Neural cell (in vitro differentiated cells): ENCODE measurements around the gene SP140L. TPM values are rescaled to one million over a fixed set of nuclear protein-coding genes. Genes with fewer than 3 reads are reported as not detected.

ENCODE experiments used
- H2AFZ ChIP-seq: fragments of 200-600, 300-800 bp; sonication (generic), shearing (Covaris generic); 2 replicates; pipeline ENCODE4 v1.6.0; 2014; ENCODE audit warnings: low read depth, mild to moderate bottlenecking, antibody characterized with exemption, low read length, moderate library complexity
- H3F3A ChIP-seq: fragments of 200-600 bp; shearing (Covaris generic); 2 replicates; pipeline ENCODE4 v1.6.1; 2016; ENCODE audit warnings: mild to moderate bottlenecking, moderate library complexity, mixed read lengths, antibody characterized with exemption, low read length; ENCODE audit not compliant: insufficient read depth, poor library complexity, severe bottlenecking
- H3K27ac ChIP-seq: fragments of 200-600, 300-800 bp; sonication (generic), shearing (Covaris generic); 2 replicates; pipeline ENCODE4 v1.5.1; 2014; ENCODE audit warnings: mild to moderate bottlenecking, low read length, moderate library complexity
- H3K27me3 ChIP-seq: fragments of 300-800, 200-600 bp; sonication (generic), shearing (Covaris generic); 2 replicates; pipeline ENCODE4 v1.6.0; 2014; ENCODE audit warnings: mild to moderate bottlenecking, low read depth, low read length, moderate library complexity; ENCODE audit not compliant: insufficient read depth
- H3K36me3 ChIP-seq: fragments of 300-800, 200-600 bp; sonication (generic), shearing (Covaris generic); 2 replicates; pipeline ENCODE4 v1.5.1; 2014; ENCODE audit warnings: mild to moderate bottlenecking, antibody characterized with exemption, low read length, moderate library complexity; ENCODE audit not compliant: insufficient read depth
- H3K4me2 ChIP-seq: fragments of 300-800, 200-600 bp; sonication (generic), shearing (Covaris generic); 2 replicates; pipeline ENCODE4 v1.6.0; 2014; ENCODE audit warnings: mild to moderate bottlenecking, low read length
- H3K4me3 ChIP-seq: fragments of 300-800, 200-600 bp; sonication (generic), shearing (Covaris generic); 2 replicates; pipeline ENCODE4 v1.5.1; 2014; ENCODE audit warnings: mild to moderate bottlenecking, low read length, moderate library complexity
- H3K79me2 ChIP-seq: fragments of 200-600 bp; shearing (Covaris generic); replicated peaks from 2 replicates; pipeline ENCODE4 v1.6.0; 2014; ENCODE audit warnings: mild to moderate bottlenecking, low read length, moderate library complexity; ENCODE audit not compliant: insufficient read depth
- H3K9ac ChIP-seq: fragments of 300-800, 200-600 bp; sonication (generic), shearing (Covaris generic); 2 replicates; pipeline ENCODE4 v1.6.1; 2016; ENCODE audit warnings: mild to moderate bottlenecking, low read length, mixed read lengths
- H3K9me2 ChIP-seq: fragments of 200-600 bp; shearing (Covaris generic); 2 replicates; pipeline ENCODE4 v1.6.1; 2016; ENCODE audit warnings: mild to moderate bottlenecking, low read length, mixed read lengths; ENCODE audit not compliant: insufficient read depth
- H3K9me3 ChIP-seq: fragments of 200-600, 300-800 bp; sonication (generic), shearing (Covaris generic); 2 replicates; pipeline ENCODE4 v1.6.1; 2016; ENCODE audit warnings: mild to moderate bottlenecking, mixed run types, low read length, moderate library complexity, mixed read lengths
- H4K20me1 ChIP-seq: fragments of 200-600 bp; shearing (Covaris generic); 2 replicates; pipeline ENCODE4 v1.6.1; 2016; ENCODE audit warnings: mild to moderate bottlenecking, mixed run types; ENCODE audit not compliant: insufficient read depth
- EP300 ChIP-seq: fragments of 450-650 bp; conservative IDR thresholded peaks from 2 replicates; pipeline ENCODE4 v1.6.1; 2014; ENCODE audit warnings: antibody characterized with exemption, mild to moderate bottlenecking, moderate library complexity; ENCODE audit not compliant: poor library complexity, severe bottlenecking
- EZH2 ChIP-seq: fragments of 200-600, 300-800 bp; shearing (Covaris generic), sonication (generic); IDR thresholded peaks from 2 replicates; pipeline ENCODE4 v1.6.1; 2014; ENCODE audit warnings: antibody characterized with exemption, low read length, borderline replicate concordance, mild to moderate bottlenecking; ENCODE audit not compliant: insufficient read depth, poor library complexity, severe bottlenecking
- MXI1 ChIP-seq: fragments of 450-650 bp; conservative IDR thresholded peaks from 2 replicates; pipeline ENCODE4 v1.6.1; 2014; ENCODE audit warnings: antibody characterized with exemption, mild to moderate bottlenecking; ENCODE audit not compliant: poor library complexity, severe bottlenecking
- POLR2AphosphoS5 ChIP-seq: IDR thresholded peaks from 2 replicates; pipeline ENCODE4 v1.6.1; 2012
- RAD21 ChIP-seq: fragments of 450-650 bp; conservative IDR thresholded peaks from 2 replicates; pipeline ENCODE4 v1.6.1; 2014; ENCODE audit warnings: antibody characterized with exemption, mild to moderate bottlenecking, moderate library complexity
- SMC3 ChIP-seq: fragments of 450-650 bp; conservative IDR thresholded peaks from 2 replicates; pipeline ENCODE4 v1.6.1; 2014; ENCODE audit warnings: antibody characterized with exemption, mild to moderate bottlenecking, moderate library complexity; ENCODE audit not compliant: poor library complexity
- TAF1 ChIP-seq: IDR thresholded peaks from 2 replicates; pipeline ENCODE4 v1.6.1; 2012; ENCODE audit warnings: low read depth
- polyA plus RNA-seq: library from polyadenylated mRNA; depleted of rRNA; stranded (reverse); fragments of >200 nt; gene quantifications from 2 replicates; pipeline ENCODE4 v1.2.3, GENCODE V29; 2014
- TF ChIP-seq, protein P1 (sequence below): IDR thresholded peaks from 2 replicates; pipeline ENCODE4 v1.6.1; 2012; ENCODE audit warnings: borderline replicate concordance
- TF ChIP-seq, protein P2 (sequence below): fragments of 450-650 bp; IDR thresholded peaks from 2 replicates; pipeline ENCODE4 v1.5.1; 2014; ENCODE audit warnings: antibody characterized with exemption, mild to moderate bottlenecking, moderate library complexity; ENCODE audit not compliant: poor library complexity, severe bottlenecking

The SP140L gene
- polyA plus RNA-seq, 1 donor from 2014 or later: not detected

DNA sequence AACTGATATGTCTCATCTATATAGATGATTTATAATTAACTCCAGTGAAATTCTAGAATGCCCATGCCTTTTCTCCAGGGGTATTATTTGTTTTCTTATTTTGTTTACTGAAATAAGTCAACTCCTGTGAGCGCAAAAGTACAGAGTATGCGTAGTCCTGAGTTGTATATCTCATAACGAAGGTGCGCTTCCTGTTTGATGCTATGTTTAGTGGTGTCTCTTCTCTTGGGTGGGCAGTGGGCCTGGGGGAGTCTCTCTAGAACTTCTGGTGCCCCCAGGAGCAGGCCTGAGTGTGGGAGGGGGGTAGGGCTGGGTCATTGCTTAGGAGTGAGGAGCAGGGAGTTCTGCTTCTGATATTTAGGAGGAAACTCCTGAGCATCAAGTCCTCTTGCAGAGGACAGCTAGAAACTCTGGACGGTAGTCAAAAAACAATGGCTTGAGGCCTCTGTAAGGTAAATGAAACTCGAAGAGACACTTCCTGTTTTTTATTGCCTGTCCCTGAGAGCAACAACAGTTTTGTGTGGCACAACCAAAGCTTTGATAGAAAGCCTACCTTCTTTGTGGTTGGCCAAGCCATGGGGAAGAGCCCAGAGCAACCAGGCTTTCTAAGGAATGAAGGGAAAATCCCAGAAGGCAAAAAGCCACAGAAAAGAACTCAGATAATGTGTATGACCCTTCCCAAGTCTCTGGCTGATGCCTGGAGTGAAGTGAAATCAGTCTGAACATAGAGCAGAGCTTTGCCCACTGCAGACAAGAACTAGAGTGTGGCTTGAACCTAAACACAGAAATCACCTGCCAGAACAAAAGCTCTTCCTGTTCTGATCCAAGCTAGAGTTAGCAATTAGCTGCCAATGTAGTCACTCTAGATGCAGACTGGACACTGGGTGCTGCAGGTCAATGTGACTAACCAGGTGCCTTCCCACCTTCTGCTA lies 8.5 kb upstream of the SP140L start:
- no peak overlapping the region for H3K27ac ChIP-seq
- no peak overlapping the region for H3K4me2 ChIP-seq
- no peak overlapping the region for H3K4me3 ChIP-seq
- TF ChIP-seq TAF1: no peak
- TF ChIP-seq RAD21: no peak
- no peak for TF ChIP-seq SMC3
- TF ChIP-seq, protein P1, sequence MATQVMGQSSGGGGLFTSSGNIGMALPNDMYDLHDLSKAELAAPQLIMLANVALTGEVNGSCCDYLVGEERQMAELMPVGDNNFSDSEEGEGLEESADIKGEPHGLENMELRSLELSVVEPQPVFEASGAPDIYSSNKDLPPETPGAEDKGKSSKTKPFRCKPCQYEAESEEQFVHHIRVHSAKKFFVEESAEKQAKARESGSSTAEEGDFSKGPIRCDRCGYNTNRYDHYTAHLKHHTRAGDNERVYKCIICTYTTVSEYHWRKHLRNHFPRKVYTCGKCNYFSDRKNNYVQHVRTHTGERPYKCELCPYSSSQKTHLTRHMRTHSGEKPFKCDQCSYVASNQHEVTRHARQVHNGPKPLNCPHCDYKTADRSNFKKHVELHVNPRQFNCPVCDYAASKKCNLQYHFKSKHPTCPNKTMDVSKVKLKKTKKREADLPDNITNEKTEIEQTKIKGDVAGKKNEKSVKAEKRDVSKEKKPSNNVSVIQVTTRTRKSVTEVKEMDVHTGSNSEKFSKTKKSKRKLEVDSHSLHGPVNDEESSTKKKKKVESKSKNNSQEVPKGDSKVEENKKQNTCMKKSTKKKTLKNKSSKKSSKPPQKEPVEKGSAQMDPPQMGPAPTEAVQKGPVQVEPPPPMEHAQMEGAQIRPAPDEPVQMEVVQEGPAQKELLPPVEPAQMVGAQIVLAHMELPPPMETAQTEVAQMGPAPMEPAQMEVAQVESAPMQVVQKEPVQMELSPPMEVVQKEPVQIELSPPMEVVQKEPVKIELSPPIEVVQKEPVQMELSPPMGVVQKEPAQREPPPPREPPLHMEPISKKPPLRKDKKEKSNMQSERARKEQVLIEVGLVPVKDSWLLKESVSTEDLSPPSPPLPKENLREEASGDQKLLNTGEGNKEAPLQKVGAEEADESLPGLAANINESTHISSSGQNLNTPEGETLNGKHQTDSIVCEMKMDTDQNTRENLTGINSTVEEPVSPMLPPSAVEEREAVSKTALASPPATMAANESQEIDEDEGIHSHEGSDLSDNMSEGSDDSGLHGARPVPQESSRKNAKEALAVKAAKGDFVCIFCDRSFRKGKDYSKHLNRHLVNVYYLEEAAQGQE: no peak
- TF ChIP-seq, protein P2, sequence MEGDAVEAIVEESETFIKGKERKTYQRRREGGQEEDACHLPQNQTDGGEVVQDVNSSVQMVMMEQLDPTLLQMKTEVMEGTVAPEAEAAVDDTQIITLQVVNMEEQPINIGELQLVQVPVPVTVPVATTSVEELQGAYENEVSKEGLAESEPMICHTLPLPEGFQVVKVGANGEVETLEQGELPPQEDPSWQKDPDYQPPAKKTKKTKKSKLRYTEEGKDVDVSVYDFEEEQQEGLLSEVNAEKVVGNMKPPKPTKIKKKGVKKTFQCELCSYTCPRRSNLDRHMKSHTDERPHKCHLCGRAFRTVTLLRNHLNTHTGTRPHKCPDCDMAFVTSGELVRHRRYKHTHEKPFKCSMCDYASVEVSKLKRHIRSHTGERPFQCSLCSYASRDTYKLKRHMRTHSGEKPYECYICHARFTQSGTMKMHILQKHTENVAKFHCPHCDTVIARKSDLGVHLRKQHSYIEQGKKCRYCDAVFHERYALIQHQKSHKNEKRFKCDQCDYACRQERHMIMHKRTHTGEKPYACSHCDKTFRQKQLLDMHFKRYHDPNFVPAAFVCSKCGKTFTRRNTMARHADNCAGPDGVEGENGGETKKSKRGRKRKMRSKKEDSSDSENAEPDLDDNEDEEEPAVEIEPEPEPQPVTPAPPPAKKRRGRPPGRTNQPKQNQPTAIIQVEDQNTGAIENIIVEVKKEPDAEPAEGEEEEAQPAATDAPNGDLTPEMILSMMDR: no peak
- TF ChIP-seq EZH2: no peak
- TF ChIP-seq EP300: no peak
- no peak for TF ChIP-seq MXI1
- TF ChIP-seq POLR2AphosphoS5: no peak
- no peaks in the 10 kb centered on the region for H3K9me2 ChIP-seq
- no peaks in the 10 kb centered on the region for H3K79me2 ChIP-seq
- H4K20me1 ChIP-seq: no peaks in the 10 kb centered on the region
- H3K27me3 ChIP-seq: no peaks in the 10 kb centered on the region
- H3K9me3 ChIP-seq: no peaks in the 10 kb centered on the region
- no peak overlapping the region for H2AFZ ChIP-seq
- no peaks in the 10 kb centered on the region for H3F3A ChIP-seq
- no peak overlapping the region for H3K9ac ChIP-seq
- H3K36me3 ChIP-seq: no peaks in the 10 kb centered on the region

DNA sequence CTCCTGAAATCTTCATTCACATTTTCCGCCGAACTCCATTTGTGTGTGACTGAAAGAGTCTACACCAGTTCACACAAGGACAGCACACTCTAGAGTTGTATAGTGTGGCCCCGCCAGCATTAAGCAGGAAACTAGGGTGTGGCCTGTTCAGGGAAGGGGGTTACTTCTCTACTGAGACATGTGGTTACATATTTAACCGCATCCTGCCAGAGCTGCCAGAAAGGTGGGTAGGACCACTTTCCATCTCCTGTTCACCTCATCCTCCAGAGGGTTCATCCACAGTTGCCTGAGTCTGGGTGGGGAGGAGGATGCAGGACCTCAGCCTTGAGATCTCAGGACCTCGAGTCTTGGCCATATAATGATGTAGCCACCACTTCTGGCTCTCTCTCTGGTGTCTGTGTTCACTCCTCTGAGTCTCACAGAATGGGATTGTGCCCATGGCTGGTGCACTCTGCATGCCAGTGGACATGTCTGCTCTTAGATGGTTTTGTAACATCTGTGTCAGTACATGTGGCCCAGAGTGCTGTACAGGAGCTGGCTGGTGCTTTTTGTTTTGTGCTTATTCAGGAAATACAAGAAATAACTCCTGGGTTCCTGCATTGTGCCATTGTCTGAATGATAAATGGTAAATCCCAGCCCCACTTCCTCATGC lies 7.7 kb upstream of the SP140L start:
- Histone ChIP-seq H3F3A (no peaks in the 10 kb centered on the region), H3K36me3 (no peaks in the 10 kb centered on the region), H3K27me3 (no peaks in the 10 kb centered on the region), H2AFZ (no peak overlapping the region), H4K20me1 (no peaks in the 10 kb centered on the region), H3K9ac (no peak overlapping the region), H3K79me2 (no peaks in the 10 kb centered on the region), H3K27ac (no peak overlapping the region), H3K4me3 (no peak overlapping the region), H3K4me2 (no peak overlapping the region), H3K9me3 (no peaks in the 10 kb centered on the region), H3K9me2 (no peaks in the 10 kb centered on the region)
- TF ChIP-seq EZH2 (no peak), RAD21 (no peak), MXI1 (no peak), TAF1 (no peak), EP300 (no peak)
- TF ChIP-seq, protein P1: no peak
- TF ChIP-seq, protein P2: no peak
